ENCODE results near the gene MXRA7. TPM values are rescaled to one million over a fixed set of nuclear protein-coding genes. Genes with fewer than 3 reads are reported as not detected.
"Not testable (repeated sequence)": the region's sequence is repeated elsewhere in the genome, so short reads cannot be mapped to it uniquely, and the experiment has no call there.

The MXRA7 gene
- total RNA-seq, 1 donor from 2014 or later = 411 TPM

GRCh38 chr17:76733618-76733957 is 22.8 kb upstream of the MXRA7 start:
- DNase-seq = no peak
- H3K36me3 ChIP-seq = peaks cover 63% of the 10 kb centered on the region
- intact Hi-C loops (cut with micrococcal nuclease) = no loop called here
- no peaks in the 10 kb centered on the region for H3K9me3 ChIP-seq (replicated peaks)
- peak overlapping the region; percentile 100 for H3K27ac ChIP-seq (replicated peaks)
- no peaks in the 10 kb centered on the region for H3K27me3 ChIP-seq (ENCODE audit: low read depth)
- peak overlapping the region; percentile 96 for H3K4me3 ChIP-seq
- peaks cover 82% of the 10 kb centered on the region for H3K4me1 ChIP-seq
- TF ChIP-seq, protein P1, sequence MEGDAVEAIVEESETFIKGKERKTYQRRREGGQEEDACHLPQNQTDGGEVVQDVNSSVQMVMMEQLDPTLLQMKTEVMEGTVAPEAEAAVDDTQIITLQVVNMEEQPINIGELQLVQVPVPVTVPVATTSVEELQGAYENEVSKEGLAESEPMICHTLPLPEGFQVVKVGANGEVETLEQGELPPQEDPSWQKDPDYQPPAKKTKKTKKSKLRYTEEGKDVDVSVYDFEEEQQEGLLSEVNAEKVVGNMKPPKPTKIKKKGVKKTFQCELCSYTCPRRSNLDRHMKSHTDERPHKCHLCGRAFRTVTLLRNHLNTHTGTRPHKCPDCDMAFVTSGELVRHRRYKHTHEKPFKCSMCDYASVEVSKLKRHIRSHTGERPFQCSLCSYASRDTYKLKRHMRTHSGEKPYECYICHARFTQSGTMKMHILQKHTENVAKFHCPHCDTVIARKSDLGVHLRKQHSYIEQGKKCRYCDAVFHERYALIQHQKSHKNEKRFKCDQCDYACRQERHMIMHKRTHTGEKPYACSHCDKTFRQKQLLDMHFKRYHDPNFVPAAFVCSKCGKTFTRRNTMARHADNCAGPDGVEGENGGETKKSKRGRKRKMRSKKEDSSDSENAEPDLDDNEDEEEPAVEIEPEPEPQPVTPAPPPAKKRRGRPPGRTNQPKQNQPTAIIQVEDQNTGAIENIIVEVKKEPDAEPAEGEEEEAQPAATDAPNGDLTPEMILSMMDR (IDR thresholded peaks at IDR 0.05; ENCODE audit: borderline replicate concordance) = no peak

DNA sequence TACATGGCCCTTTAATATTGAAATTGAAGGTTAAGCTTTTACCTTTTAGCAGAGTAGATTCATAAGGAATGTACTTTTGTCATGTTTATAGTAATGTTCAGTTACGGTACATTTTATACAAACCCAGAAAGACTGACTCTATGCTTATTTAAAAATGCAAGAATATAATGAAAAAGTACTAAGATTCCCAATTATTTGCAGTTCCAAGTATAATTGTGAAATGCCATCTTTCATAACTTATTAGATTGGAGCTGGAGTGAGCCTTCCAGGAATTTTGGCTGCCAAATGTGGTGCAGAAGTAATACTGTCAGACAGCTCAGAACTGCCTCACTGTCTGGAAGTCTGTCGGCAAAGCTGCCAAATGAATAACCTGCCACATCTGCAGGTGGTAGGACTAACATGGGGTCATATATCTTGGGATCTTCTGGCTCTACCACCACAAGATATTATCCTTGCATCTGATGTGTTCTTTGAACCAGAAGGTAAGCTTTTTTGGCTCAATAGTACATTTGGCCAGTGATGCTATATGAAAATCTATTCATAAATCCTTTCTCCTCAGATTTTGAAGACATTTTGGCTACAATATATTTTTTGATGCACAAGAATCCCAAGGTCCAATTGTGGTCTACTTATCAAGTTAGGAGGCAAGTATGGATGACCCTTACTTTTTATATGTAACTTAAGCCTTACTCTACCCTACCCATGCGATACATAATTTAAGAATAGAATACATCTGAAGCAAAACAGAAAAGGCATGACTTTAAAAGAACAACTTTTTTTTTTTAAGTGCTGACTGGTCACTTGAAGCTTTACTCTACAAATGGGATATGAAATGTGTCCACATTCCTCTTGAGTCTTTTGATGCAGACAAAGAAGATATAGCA is 22.2 kb upstream of the MXRA7 start:
- Histone ChIP-seq H3K9me3 (replicated peaks) (no peaks in the 10 kb centered on the region), H3K4me1 (peaks cover 82% of the 10 kb centered on the region), H3K27ac (replicated peaks) (peak overlapping the region; percentile 100), H3K4me3 (peak overlapping the region; percentile 96), H3K36me3 (peaks cover 63% of the 10 kb centered on the region), H3K27me3 (ENCODE audit: low read depth) (no peaks in the 10 kb centered on the region)
- DNase-seq = no peak
- TF ChIP-seq, protein P1 (IDR thresholded peaks at IDR 0.05; ENCODE audit: borderline replicate concordance) = no peak
- intact Hi-C loops (cut with micrococcal nuclease) = no loop called here

DNA sequence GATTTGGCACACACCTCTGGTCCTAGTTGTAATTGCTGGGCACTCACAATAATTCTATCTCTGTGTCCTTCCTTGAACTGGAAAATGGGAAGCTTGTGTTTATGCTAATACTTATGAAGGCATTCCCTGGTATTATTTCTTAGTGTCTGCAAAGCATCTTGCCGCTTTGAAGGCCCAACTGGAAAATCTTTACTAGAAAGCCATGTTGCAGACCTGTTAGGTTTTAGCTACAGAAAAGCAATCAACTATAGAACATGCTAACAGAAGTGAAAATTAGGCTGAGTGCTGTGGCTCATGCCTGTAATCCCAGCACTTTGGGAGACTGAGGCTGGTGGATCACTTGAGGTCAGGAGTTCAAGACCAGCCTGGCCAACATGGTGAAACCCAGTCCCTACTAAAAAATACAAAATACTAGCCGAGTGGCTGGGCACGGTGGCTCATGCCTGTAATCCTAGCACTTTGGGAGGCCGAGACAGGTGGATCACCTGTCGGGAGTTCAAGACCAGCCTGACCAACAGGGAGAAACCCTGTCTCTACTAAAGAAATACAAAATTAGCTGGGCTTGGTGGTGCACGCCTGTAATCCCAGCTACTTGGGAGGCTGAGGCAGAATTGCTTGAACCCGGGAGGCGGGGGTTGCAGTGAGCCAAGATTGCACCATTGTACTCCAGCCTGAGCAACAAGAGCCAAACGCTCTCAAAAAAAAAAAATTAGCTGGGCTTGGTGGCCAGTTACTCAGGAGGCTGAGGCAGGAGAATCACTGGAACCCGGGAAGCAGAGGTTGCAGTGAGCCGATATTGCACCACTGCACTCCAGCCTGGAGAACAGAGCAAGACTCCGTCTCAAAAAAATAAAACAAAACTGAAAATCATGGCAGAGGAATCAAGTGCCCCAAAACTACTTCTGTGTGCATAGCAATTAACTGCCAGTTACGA is 21.3 kb upstream of the MXRA7 start:
- Histone ChIP-seq H3K36me3 (peaks cover 63% of the 10 kb centered on the region), H3K27ac (replicated peaks) (peak overlapping the region; percentile 3), H3K4me1 (peaks cover 90% of the 10 kb centered on the region)
- H3K27me3 ChIP-seq (ENCODE audit: low read depth); DNase-seq; intact Hi-C loops (cut with micrococcal nuclease); H3K9me3 ChIP-seq (replicated peaks); H3K4me3 ChIP-seq: not testable (repeated sequence)

DNA sequence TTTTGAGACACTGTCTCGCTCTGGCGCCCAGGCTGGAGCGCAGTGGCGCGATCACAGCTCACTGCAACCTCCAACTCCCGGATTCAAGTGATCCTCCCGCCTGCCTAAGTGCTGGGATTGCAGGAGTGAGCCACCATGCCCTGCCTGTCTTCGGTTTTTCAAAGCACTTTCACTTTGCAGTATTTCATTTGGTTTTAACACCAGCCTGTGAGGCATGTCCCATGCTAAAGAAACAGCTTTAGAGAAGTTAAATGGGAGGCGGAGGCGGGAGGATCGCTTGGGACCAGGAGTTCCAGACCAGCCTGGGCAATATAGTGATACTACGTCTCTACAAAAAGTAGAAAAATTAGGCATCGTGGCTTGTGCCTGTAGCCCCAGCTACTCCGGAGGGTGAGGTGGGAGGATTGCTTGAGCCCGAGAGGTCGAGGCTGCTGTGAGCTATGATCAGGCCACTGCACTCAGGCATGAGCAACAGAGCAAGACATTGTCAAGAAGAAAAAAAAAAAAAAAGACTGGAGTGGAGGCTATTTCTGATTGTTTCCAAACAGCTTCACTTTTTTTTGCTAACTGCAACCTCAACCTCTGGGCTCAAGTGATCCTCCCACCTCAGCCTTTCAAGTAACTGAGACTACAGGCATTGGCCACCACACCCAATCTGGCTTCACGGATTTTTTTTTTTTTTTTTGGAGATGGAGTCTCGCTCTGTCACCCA is 17.1 kb upstream of the MXRA7 start:
- peak overlapping the region; percentile 94 for H3K4me3 ChIP-seq
- peaks cover 56% of the 10 kb centered on the region for H3K36me3 ChIP-seq
- H3K27ac ChIP-seq (replicated peaks) = peak overlapping the region; percentile 98
- H3K27me3 ChIP-seq (ENCODE audit: low read depth) = no peaks in the 10 kb centered on the region
- intact Hi-C loops (cut with micrococcal nuclease) = loop anchor here (10.0 kb wide), 1 partner anchor 53 kb away; no protein-coding TSS in a partner anchor
- DNase-seq = no peak
- no peaks in the 10 kb centered on the region for H3K9me3 ChIP-seq (replicated peaks)
- TF ChIP-seq, protein P1 (IDR thresholded peaks at IDR 0.05; ENCODE audit: borderline replicate concordance) = no peak
- peaks cover 86% of the 10 kb centered on the region for H3K4me1 ChIP-seq

DNA sequence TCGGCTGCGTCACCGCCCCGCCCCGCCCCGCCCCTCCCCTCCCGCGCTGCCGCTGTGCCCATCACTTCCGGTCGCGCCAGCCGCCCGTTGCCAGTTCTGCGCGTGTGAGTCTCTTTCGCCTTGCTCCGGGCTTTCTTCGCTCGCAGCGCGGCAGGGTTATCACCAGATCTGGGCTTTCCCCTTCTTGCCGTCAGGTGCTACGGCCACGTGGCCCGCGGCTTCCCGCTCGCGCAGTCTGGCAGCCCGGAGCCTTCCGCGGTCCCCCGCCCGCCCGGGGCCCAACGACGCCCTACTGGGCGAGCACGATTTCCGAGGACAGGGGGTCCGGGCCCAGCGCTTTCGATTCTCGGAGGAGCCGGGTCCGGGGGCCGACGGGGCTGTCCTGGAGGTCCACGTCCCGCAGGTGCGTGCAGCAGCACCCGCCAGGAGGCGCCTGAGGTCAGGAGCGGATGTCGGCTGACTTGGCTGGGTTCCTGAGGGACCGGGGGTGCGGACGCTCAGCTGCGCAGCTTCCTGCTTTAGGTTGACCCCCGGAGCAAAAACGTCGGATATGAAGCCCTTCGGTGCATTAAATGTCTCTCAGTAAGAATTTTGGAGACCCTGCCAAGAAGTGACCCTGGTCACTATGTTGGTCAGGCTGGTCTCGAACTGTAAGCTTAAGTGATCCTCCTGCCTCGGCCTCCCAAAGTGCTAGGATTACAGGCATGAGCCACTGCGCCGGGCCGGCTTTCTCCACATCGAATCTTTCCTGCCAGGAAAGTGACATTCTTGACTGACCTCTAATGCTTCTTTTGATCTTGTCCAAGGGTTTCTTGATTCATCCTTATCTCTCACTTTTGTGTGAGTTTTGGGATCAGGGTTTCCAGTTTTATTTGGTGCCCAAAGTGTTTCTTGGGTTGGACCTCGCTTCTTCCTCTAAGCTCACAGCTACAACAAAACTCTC is 16.3 kb upstream of the MXRA7 start, which contains the start of gene METTL23:
Gene METTL23 (plus strand): TSS at position 64 of the 943 bp plus-strand sequence. CDS start 2,872 bp downstream, outside the sequence.
- H3K4me1 ChIP-seq = peaks cover 86% of the 10 kb centered on the region
- intact Hi-C loops (cut with micrococcal nuclease) = loop anchor here (10.0 kb wide), 1 partner anchor 52 kb away; no protein-coding TSS in a partner anchor

More for the DNA sequence above, 16.3 kb upstream of the MXRA7 start, which contains the start of gene METTL23:
- H3K9me3 ChIP-seq (replicated peaks) = no peaks in the 10 kb centered on the region
- H3K36me3 ChIP-seq = peaks cover 54% of the 10 kb centered on the region
- DNase-seq = peak; percentile 87
- H3K27ac ChIP-seq (replicated peaks) = peak within 1 kb of the TSS; percentile 98
- peak within 1 kb of the TSS; percentile 94 for H3K4me3 ChIP-seq
- TF ChIP-seq, protein P1 (IDR thresholded peaks at IDR 0.05; ENCODE audit: borderline replicate concordance) = peak; percentile 76
- no peaks in the 10 kb centered on the region for H3K27me3 ChIP-seq (ENCODE audit: low read depth)
